HepG2 (cell line): ENCODE results near the gene TIFAB. TPM values are rescaled to one million over a fixed set of nuclear protein-coding genes. Genes with fewer than 3 reads are reported as not detected.

Source experiments
- AGO2 ChIP-seq: fragments of 200-400 bp; formaldehyde crosslinking; optimal IDR thresholded peaks from 2 replicates; pipeline ENCODE3; 2017; ENCODE audit warnings: mild to moderate bottlenecking, low read depth, low read length, moderate library complexity
- CHD4 ChIP-seq: fragments of 200-600 bp; sonication (generic); IDR thresholded peaks from 2 replicates; pipeline ENCODE4 v1.7.0; 2017; ENCODE audit warnings: mild to moderate bottlenecking, low read length, borderline replicate concordance
- FIP1L1 ChIP-seq: fragments of 200-400 bp; formaldehyde crosslinking; IDR thresholded peaks from 2 replicates; pipeline ENCODE4 v1.6.1; 2018; ENCODE audit warnings: low read depth, mild to moderate bottlenecking, low read length, moderate library complexity, borderline replicate concordance; ENCODE audit not compliant: insufficient read depth
- HNRNPL ChIP-seq: fragments of 200-400 bp; formaldehyde crosslinking; IDR thresholded peaks from 2 replicates; pipeline ENCODE4 v1.6.1; 2017; ENCODE audit warnings: mild to moderate bottlenecking, low read depth, low read length
- KAT8 ChIP-seq: IDR thresholded peaks from 2 replicates; pipeline ENCODE4 v1.6.1; 2016; ENCODE audit warnings: missing genetic modification reagents, missing compliant biosample characterization
- NAIF1 ChIP-seq: sonication (generic); formaldehyde crosslinking; IDR thresholded peaks from 2 replicates; pipeline ENCODE4 v1.5.0; 2020; ENCODE audit warnings: mild to moderate bottlenecking, missing genetic modification reagents, borderline replicate concordance
- TEAD3 ChIP-seq: optimal IDR thresholded peaks from 2 replicates; pipeline ENCODE3; 2016; ENCODE audit warnings: borderline replicate concordance
- ZMYM3 ChIP-seq: sonication (generic); formaldehyde crosslinking; IDR thresholded peaks from 2 replicates; pipeline ENCODE4 v1.5.1; 2020; ENCODE audit warnings: mild to moderate bottlenecking, missing genetic modification reagents
- ZNF143 ChIP-seq: sonication (generic); formaldehyde crosslinking; IDR thresholded peaks from 2 replicates; pipeline ENCODE4 v1.4.0; 2020; ENCODE audit warnings: missing genetic modification reagents
- ZNF629 ChIP-seq: sonication (generic); formaldehyde crosslinking; conservative IDR thresholded peaks from 2 replicates; pipeline ENCODE4 v1.5.0; 2020; ENCODE audit warnings: missing genetic modification reagents
- ZNF737 ChIP-seq: sonication (generic); formaldehyde crosslinking; IDR thresholded peaks from 2 replicates; pipeline ENCODE4 v1.5.0; 2020; ENCODE audit warnings: missing genetic modification reagents, mild to moderate bottlenecking, borderline replicate concordance
- ZNF790 ChIP-seq: sonication (generic); formaldehyde crosslinking; IDR thresholded peaks from 2 replicates; pipeline ENCODE4 v1.8.0; 2022; ENCODE audit warnings: missing genetic modification reagents, mild to moderate bottlenecking, borderline replicate concordance
- ZSCAN12 ChIP-seq: sonication (generic); formaldehyde crosslinking; IDR thresholded peaks from 2 replicates; pipeline ENCODE4 v1.9.0; 2021; ENCODE audit warnings: mild to moderate bottlenecking, missing genetic modification reagents
- polyA plus RNA-seq, 8 experiments: library from polyadenylated mRNA; depleted of rRNA in 3 of 8; stranded (reverse) in 7 of 8; unstranded in 1 of 8; fragments of >200 nt; fragmentation: Illumina TruSeq in 4 of 8; extraction: Trizol in 4 of 8; gene quantifications; 2 replicates each; pipeline versions ENCODE4 v1.2.1 to v1.2.3, GENCODE V29; 2011 to 2016; ENCODE audit warnings: low read depth in 4 of 8, missing spikeins in 1 of 8, mixed read lengths in 1 of 8; ENCODE audit not compliant: insufficient read depth in 1 of 8
- total RNA-seq, 5 experiments: library from RNA; depleted of rRNA; stranded (reverse); fragments of >200 nt; fragmentation: Illumina TruSeq; extraction: Trizol; gene quantifications; 2 replicates each; pipeline ENCODE4 v1.2.3, GENCODE V29; 2016; ENCODE audit warnings: low read depth in 1 of 5
- TF ChIP-seq, protein P1 (sequence below): sonication (generic); formaldehyde crosslinking; IDR thresholded peaks from 2 replicates; pipeline ENCODE4 v1.5.1; 2020; ENCODE audit warnings: missing genetic modification reagents, mild to moderate bottlenecking, borderline replicate concordance
- TF ChIP-seq, protein P2 (sequence below): sonication (generic); formaldehyde crosslinking; IDR thresholded peaks from 2 replicates; pipeline ENCODE4 v1.4.0; 2020; ENCODE audit warnings: mild to moderate bottlenecking, missing genetic modification reagents
- TF ChIP-seq, protein P3 (sequence below): sonication (generic); formaldehyde crosslinking; IDR thresholded peaks from 2 replicates; pipeline ENCODE4 v1.4.0; 2020; ENCODE audit warnings: low read depth, missing genetic modification reagents
- TF ChIP-seq, protein P4 (sequence below): sonication (generic); formaldehyde crosslinking; IDR thresholded peaks from 2 replicates; pipeline ENCODE4 v1.4.0; 2020; ENCODE audit warnings: missing genetic modification reagents, borderline replicate concordance

Gene TIFAB
- total and polyA plus RNA-seq, 2 of the 13 experiments (the other 11 are each of a cell fraction or from before 2014, with no cell fraction given): not detected

DNA sequence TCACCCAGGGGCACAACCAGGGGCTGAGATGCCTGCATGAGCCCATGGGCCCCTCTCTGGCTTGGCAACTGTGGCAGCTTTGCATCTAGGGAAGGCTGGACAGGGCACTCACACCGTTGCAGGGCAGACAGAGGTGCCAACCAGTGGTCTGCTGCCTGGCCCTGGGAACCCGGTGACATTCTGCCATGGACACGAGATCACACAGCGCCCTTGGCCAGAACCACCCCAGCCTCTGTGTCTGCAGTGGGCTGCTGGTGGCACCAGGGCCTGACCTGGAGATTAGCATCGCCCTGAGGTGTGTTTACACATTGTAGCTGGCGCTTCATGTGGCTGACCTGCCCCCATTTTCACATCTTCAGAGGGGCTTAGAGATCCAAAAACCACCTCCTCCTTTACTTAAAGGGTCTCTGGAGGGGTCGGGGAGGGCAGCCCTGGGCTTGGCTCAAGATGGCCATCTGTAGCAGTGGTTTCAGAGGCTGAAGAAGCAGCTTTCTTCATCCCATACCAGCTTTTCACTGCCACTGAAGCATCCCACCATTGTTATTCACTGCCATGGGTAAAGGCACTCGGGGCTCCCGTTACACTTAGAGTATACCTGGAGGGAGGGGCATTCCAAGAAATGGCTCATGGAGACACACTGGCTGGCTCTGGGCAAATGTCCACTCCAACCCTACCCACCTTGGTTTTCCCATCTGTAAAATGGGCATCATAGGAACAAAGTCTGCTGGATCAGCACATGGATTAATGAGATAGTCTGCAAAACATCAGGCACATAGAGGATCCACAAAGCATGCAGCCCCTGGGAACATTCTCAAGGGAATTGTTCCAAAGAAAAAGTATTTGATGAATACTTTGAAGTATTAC is 16.5 kb downstream of the TIFAB start (continued):
- TF ChIP-seq, protein P1, sequence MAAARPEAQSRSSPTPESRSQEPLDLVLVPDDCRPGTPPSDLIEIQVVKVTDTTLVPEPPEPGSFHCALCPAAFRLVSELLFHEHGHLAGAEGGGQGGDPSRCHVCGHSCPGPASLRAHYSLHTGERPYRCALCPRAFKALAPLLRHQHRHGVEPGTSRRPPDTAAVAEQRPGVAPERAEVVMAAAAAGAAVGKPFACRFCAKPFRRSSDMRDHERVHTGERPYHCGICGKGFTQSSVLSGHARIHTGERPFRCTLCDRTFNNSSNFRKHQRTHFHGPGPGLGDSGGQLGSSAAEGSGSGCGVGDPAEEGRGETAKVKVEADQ (CRISPR knock-in tag): no peak
- TF ChIP-seq ZNF629 (CRISPR knock-in tag) (peak; percentile 92), CHD4 (peak; percentile 72; the same call in 1 of the 2 replicates), KAT8 (CRISPR knock-in tag) (no peak), ZNF143 (CRISPR knock-in tag) (no peak), HNRNPL (peak; percentile 77; the same call in 1 of the 2 replicates), NAIF1 (CRISPR knock-in tag) (no peak), ZNF737 (CRISPR knock-in tag) (no peak), AGO2 (no peak), ZSCAN12 (CRISPR knock-in tag) (no peak), ZMYM3 (CRISPR knock-in tag) (0 out of 2 replicates have a peak, but pooled peaks have one; percentile 23), ZNF790 (CRISPR knock-in tag) (no peak), TEAD3 (CRISPR knock-in tag) (no peak), FIP1L1 (no peak)
- TF ChIP-seq, protein P2, sequence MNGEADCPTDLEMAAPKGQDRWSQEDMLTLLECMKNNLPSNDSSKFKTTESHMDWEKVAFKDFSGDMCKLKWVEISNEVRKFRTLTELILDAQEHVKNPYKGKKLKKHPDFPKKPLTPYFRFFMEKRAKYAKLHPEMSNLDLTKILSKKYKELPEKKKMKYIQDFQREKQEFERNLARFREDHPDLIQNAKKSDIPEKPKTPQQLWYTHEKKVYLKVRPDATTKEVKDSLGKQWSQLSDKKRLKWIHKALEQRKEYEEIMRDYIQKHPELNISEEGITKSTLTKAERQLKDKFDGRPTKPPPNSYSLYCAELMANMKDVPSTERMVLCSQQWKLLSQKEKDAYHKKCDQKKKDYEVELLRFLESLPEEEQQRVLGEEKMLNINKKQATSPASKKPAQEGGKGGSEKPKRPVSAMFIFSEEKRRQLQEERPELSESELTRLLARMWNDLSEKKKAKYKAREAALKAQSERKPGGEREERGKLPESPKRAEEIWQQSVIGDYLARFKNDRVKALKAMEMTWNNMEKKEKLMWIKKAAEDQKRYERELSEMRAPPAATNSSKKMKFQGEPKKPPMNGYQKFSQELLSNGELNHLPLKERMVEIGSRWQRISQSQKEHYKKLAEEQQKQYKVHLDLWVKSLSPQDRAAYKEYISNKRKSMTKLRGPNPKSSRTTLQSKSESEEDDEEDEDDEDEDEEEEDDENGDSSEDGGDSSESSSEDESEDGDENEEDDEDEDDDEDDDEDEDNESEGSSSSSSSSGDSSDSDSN (CRISPR knock-in tag): no peak
- TF ChIP-seq, protein P3, sequence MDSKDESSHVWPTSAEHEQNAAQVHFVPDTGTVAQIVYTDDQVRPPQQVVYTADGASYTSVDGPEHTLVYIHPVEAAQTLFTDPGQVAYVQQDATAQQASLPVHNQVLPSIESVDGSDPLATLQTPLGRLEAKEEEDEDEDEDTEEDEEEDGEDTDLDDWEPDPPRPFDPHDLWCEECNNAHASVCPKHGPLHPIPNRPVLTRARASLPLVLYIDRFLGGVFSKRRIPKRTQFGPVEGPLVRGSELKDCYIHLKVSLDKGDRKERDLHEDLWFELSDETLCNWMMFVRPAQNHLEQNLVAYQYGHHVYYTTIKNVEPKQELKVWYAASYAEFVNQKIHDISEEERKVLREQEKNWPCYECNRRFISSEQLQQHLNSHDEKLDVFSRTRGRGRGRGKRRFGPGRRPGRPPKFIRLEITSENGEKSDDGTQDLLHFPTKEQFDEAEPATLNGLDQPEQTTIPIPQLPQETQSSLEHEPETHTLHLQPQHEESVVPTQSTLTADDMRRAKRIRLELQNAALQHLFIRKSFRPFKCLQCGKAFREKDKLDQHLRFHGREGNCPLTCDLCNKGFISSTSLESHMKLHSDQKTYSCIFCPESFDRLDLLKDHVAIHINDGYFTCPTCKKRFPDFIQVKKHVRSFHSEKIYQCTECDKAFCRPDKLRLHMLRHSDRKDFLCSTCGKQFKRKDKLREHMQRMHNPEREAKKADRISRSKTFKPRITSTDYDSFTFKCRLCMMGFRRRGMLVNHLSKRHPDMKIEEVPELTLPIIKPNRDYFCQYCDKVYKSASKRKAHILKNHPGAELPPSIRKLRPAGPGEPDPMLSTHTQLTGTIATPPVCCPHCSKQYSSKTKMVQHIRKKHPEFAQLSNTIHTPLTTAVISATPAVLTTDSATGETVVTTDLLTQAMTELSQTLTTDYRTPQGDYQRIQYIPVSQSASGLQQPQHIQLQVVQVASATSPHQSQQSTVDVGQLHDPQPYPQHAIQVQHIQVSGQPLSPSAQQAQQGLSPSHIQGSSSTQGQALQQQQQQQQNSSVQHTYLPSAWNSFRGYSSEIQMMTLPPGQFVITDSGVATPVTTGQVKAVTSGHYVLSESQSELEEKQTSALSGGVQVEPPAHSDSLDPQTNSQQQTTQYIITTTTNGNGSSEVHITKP (CRISPR knock-in tag): no peak
- TF ChIP-seq, protein P4, sequence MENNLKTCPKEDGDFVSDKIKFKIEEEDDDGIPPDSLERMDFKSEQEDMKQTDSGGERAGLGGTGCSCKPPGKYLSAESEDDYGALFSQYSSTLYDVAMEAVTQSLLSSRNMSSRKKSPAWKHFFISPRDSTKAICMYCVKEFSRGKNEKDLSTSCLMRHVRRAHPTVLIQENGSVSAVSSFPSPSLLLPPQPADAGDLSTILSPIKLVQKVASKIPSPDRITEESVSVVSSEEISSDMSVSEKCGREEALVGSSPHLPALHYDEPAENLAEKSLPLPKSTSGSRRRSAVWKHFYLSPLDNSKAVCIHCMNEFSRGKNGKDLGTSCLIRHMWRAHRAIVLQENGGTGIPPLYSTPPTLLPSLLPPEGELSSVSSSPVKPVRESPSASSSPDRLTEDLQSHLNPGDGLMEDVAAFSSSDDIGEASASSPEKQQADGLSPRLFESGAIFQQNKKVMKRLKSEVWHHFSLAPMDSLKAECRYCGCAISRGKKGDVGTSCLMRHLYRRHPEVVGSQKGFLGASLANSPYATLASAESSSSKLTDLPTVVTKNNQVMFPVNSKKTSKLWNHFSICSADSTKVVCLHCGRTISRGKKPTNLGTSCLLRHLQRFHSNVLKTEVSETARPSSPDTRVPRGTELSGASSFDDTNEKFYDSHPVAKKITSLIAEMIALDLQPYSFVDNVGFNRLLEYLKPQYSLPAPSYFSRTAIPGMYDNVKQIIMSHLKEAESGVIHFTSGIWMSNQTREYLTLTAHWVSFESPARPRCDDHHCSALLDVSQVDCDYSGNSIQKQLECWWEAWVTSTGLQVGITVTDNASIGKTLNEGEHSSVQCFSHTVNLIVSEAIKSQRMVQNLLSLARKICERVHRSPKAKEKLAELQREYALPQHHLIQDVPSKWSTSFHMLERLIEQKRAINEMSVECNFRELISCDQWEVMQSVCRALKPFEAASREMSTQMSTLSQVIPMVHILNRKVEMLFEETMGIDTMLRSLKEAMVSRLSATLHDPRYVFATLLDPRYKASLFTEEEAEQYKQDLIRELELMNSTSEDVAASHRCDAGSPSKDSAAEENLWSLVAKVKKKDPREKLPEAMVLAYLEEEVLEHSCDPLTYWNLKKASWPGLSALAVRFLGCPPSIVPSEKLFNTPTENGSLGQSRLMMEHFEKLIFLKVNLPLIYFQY (CRISPR knock-in tag): no peak
